Osteocyte (in vitro differentiated cells): Measurements from ENCODE around the gene CHMP4B. TPM values are rescaled to one million over a fixed set of nuclear protein-coding genes. Genes with fewer than 3 reads are reported as not detected.

Experiments used
- DNase-seq: peaks from one replicate; pipeline ENCODE4 v3.0.0; 2021; ENCODE audit warnings: mixed read lengths; ENCODE audit not compliant: unreplicated experiment; ENCODE audit errors: extremely low spot score
- H3K27ac Mint-ChIP-seq: one replicate; pipeline ENCODE4 v1.8.0; 2021; ENCODE audit warnings: mild to moderate bottlenecking, mixed read lengths; ENCODE audit not compliant: unreplicated experiment
- H3K27me3 Mint-ChIP-seq: one replicate; pipeline ENCODE4 v1.8.0; 2021; ENCODE audit warnings: mixed read lengths; ENCODE audit not compliant: unreplicated experiment
- H3K36me3 Mint-ChIP-seq: one replicate; pipeline ENCODE4 v1.8.0; 2021; ENCODE audit warnings: mixed read lengths; ENCODE audit not compliant: unreplicated experiment
- H3K4me1 Mint-ChIP-seq: one replicate; pipeline ENCODE4 v1.8.0; 2021; ENCODE audit warnings: mixed read lengths; ENCODE audit not compliant: unreplicated experiment
- H3K4me3 Mint-ChIP-seq: one replicate; pipeline ENCODE4 v1.8.0; 2021; ENCODE audit warnings: mild to moderate bottlenecking, moderate library complexity, mixed read lengths; ENCODE audit not compliant: unreplicated experiment
- H3K9me3 Mint-ChIP-seq: one replicate; pipeline ENCODE4 v1.8.0; 2021; ENCODE audit warnings: mixed read lengths; ENCODE audit not compliant: unreplicated experiment
- CTCF ChIP-seq: fragments of 200-600 bp; sonication (generic); IDR thresholded peaks from 2 replicates; pipeline ENCODE4 v1.5.0; 2021; ENCODE audit warnings: antibody characterized with exemption, mild to moderate bottlenecking, moderate library complexity
- total RNA-seq: library from RNA; stranded (reverse); gene quantifications from 2 replicates; pipeline ENCODE4 v1.2.1, GENCODE V29; 2021

CHMP4B gene
- total RNA-seq, 1 donor from 2014 or later = 92.5 TPM

GRCh38 chr20:33865761-33866370, 54.7 kb downstream of the CHMP4B start:
- H3K9me3 Mint-ChIP-seq = no peaks in the 10 kb centered on the region
- no peaks in the 10 kb centered on the region for H3K36me3 Mint-ChIP-seq
- no peak overlapping the region for H3K4me3 Mint-ChIP-seq
- peaks cover 21% of the 10 kb centered on the region for H3K27me3 Mint-ChIP-seq
- H3K4me1 Mint-ChIP-seq = no peaks in the 10 kb centered on the region
- H3K27ac Mint-ChIP-seq = no peak overlapping the region
- DNase-seq = no peak
- TF ChIP-seq CTCF = no peak

- no peak overlapping the region for H3K27ac Mint-ChIP-seq
- no peak for DNase-seq
- no peaks in the 10 kb centered on the region for H3K36me3 Mint-ChIP-seq
- H3K4me3 Mint-ChIP-seq = no peak overlapping the region
- H3K9me3 Mint-ChIP-seq = no peaks in the 10 kb centered on the region
- H3K4me1 Mint-ChIP-seq = no peaks in the 10 kb centered on the region
- peaks cover 21% of the 10 kb centered on the region for H3K27me3 Mint-ChIP-seq
- no peak for TF ChIP-seq CTCF
Observed at GRCh38 chr20:33866398-33867100, 55.4 kb downstream of the CHMP4B start.

GRCh38 chr20:33868042-33868441, 56.9 kb downstream of the CHMP4B start:
- no peak for DNase-seq
- no peak for TF ChIP-seq CTCF
- no peak overlapping the region for H3K4me3 Mint-ChIP-seq
- H3K9me3 Mint-ChIP-seq = no peaks in the 10 kb centered on the region
- no peak overlapping the region for H3K27ac Mint-ChIP-seq
- no peaks in the 10 kb centered on the region for H3K36me3 Mint-ChIP-seq
- peaks cover 21% of the 10 kb centered on the region for H3K27me3 Mint-ChIP-seq
- no peaks in the 10 kb centered on the region for H3K4me1 Mint-ChIP-seq

GRCh38 chr20:33868595-33868994, 57.4 kb downstream of the CHMP4B start:
- no peaks in the 10 kb centered on the region for H3K36me3 Mint-ChIP-seq
- H3K27ac Mint-ChIP-seq = no peak overlapping the region
- no peaks in the 10 kb centered on the region for H3K9me3 Mint-ChIP-seq
- no peaks in the 10 kb centered on the region for H3K4me1 Mint-ChIP-seq
- no peak for TF ChIP-seq CTCF
- DNase-seq = no peak
- H3K4me3 Mint-ChIP-seq = no peak overlapping the region
- peaks cover 21% of the 10 kb centered on the region for H3K27me3 Mint-ChIP-seq

GRCh38 chr20:33869283-33869682, 58.1 kb downstream of the CHMP4B start:
- H3K4me1 Mint-ChIP-seq = no peaks in the 10 kb centered on the region

More at GRCh38 chr20:33869283-33869682, 58.1 kb downstream of the CHMP4B start:
- H3K9me3 Mint-ChIP-seq = no peaks in the 10 kb centered on the region
- H3K27ac Mint-ChIP-seq = no peak overlapping the region
- no peaks in the 10 kb centered on the region for H3K36me3 Mint-ChIP-seq
- TF ChIP-seq CTCF = no peak
- H3K4me3 Mint-ChIP-seq = no peak overlapping the region
- H3K27me3 Mint-ChIP-seq = peaks cover 21% of the 10 kb centered on the region
- no peak for DNase-seq
